Midbrain (tissue), 1 donor: Measurements from ENCODE around the gene NME4.
"Not testable (repeated sequence)": the region's sequence is repeated elsewhere in the genome, so short reads cannot be mapped to it uniquely, and the experiment has no call there.

Source experiments
- DNase-seq: peaks from one replicate; lab custom pipeline; 2025; lab: John Stamatoyannopoulos, UW

The NME4 gene

DNA sequence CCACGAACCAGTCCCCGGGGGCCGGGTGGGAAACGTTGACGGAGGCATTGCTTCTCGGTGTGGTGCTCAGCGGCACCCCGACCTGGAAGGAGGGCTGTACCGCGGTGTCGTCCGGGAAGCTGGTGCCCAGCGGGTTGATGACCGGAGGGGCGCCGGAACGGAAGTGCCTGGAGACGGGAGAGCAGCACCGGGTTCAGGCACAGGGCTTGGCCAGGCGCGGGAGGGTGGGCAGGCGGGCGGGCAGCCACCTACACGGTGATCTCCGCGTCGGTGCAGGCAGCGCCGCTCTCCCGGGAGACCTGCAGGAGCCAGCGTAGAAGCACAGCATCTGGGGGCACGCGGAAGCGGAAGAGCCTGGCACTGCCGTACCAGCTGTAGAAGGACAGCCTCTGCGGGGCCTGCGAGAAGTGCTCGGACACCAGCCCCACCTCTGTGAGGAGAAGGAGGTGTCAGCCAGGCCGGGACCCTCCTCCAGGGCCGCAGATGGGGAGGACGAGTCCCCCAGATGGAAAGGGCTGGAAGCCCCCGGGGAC lies 19.5 kb upstream of the NME4 start:
- DNase-seq: no peak

- DNase-seq: not testable (repeated sequence)
Measured at GRCh38 chr16:378113-378820, 18.7 kb upstream of the NME4 start.

DNA sequence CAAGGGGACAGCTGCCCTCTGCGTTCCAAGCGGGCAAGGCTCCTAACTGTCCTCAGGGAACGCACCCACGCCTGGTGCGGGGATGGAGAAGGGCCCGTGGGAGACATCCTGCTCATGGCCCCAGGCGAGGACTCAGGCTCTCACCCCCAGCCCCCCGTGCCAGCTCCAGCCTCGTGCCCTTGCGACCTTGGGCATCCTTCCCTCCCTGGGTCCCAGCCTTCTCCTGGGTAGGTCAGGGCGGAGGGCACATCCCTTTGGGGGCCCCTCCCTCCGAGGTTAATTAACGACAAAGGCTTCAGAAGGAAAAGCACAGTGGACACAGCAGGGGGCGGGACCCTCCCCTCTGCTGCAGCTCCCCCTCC lies 18.2 kb upstream of the NME4 start:
- DNase-seq: no peak

GRCh38 chr16:379183-379960 lies 17.6 kb upstream of the NME4 start:
- no peak for DNase-seq

DNA sequence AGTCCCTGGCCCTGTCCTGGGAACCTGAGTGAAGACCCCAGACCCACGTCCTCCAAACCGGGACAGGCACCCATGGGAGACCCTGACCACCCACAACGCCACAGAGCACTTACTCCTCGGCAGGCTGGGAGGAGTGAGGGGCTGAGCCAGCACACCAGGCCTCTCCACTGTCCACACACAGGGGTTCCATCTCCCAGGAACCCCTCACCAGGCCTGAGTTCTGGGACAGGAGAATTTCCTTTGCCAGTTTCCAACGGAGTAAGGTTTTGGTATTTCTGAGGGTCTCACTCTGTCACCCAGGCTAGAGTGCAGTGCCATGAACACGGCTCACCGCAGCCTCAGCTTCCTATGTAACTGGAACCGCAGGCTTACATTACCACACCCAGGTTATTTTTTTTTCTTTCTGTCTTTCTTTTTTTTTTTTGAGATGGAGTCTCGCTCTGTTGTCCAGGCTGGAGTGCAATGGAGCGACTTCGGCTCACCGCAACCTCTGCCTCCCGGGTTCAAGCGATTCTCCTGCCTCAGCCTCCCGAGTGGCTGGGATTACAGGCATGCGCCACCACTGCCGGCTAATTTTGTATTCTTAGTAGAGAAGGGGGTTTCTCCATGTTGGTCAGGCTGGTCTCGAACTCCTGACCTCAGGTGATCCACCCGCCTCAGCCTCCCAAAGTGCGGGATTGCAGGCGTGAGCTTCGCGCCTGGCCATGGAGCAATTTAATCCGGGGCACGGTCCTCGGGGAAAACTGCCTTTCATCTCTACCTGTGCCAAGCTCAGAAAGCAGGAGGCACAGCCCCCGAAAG lies 16.8 kb upstream of the NME4 start:
- DNase-seq: no peak

GRCh38 chr16:380762-381011 lies 16.3 kb upstream of the NME4 start:
- no peak for DNase-seq

DNA sequence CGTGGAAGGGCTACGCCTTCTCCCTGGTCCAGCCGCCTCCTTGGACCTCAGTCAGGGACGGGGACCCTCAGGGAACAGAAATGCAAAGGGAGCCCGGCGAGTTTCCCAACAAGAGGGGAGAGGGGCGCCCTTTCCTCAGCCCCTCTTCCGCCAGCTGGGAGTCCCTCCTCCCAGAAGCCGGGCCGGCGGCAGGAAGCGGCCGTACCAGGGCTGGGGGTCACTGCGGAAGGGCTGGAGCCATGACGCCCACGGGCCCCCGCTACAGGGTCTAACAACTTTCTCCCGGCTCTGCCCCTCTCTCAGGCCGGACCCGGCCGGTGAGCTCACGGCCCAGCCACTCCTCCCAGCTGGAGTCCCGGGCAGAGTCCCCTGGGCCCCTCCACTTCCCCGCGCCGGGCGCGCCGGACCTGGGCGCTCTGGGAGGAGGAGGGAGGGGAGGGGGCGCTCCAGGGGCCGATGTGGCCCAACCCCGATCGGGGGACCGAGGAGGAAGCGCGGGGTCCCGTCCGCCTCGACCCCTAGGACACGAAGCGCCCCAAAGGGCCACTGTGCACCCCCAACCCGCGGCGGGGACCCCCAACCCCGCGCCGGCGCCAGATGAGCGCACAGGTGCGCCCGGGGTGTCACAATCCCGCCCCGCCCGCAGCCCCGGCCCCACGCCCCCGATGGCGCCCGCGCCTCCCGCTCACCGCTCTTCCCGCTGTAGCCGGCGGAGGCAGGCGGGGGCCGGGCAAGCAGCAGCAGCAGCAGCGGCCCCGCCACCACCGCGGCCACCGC lies 15.8 kb upstream of the NME4 start:
- DNase-seq: no peak

GRCh38 chr16:381789-382717 lies 14.9 kb upstream of the NME4 start, which contains the start of gene PGAP6:
PGAP6 (minus strand) TSS chr16:381978; CDS start chr16:381821, 157 bp downstream.
- DNase-seq: peak; percentile 66

- no peak for DNase-seq
Measured at GRCh38 chr16:383326-384051, 13.5 kb upstream of the NME4 start.

DNA sequence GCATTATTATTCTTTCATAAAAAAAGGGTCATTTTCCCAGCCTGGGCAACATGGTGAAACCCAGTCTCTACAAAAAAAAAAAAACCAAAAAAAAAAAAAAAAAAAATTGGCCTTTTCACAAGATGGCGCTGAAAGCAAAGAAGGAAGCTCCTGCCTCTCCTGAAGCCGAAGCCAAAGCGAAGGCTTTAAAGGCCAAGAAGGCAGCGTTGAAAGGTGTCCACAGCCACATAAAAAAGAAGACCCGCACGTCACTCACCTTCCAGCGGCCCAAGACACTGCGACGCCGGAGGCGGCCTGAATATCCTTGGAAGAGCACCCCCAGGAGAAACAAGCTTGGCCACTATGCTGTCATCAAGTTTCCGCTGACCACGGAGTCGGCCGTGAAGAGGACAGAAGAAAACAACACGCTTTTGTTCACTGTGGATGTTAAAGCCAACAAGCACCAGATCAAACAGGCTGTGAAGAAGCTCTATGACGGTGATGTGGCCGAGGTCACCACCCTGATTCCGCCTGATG lies 10.3 kb upstream of the NME4 start:
- DNase-seq: peak; percentile 40

DNA sequence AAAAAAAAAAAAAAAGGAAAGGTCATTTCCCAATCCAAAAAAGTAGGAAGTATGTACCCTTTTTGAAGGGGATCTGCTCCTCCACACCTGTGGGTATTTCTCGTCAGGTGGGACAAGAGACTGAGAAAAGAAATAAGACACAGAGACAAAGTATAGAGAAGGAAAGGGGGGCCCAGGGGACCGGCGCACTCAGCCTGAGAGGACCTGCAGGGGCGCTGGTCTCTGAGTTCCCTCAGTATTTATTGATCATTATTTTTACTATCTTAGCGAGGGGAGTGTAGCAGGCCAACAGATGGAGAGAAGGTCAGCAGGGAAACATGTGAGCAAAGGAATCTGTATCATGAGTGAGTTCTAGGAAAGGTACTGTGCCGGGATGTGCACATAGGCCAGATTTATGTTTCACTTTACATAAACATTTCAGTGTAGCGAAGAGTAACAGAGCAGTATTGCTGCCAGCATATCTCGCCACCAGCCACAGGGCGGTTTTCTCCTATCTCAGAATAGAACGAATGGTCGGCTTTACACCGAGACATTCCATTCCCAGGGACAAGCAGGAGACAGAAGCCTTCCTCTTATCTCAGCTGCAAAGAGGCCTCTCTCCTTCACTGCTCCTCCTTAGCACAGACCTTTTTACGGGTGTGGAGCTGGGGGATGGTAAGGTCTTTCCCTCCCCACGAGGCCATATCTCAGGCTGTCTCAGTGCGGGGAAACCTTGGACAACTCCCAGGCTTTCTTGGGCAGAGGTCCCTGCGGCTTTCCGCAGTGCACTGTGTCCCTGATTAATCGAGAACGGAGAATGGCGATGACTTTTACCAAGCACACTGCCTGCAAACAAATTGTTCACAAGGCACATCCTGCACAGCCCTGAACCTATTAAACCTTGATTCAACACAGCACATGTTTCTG lies 9.0 kb upstream of the NME4 start:
- DNase-seq: not testable (repeated sequence)

- DNase-seq: no peak
Measured at GRCh38 chr16:389352-389751, 7.6 kb upstream of the NME4 start.

GRCh38 chr16:391885-392335 lies 5.1 kb upstream of the NME4 start:
- DNase-seq: peak; percentile 55

DNA sequence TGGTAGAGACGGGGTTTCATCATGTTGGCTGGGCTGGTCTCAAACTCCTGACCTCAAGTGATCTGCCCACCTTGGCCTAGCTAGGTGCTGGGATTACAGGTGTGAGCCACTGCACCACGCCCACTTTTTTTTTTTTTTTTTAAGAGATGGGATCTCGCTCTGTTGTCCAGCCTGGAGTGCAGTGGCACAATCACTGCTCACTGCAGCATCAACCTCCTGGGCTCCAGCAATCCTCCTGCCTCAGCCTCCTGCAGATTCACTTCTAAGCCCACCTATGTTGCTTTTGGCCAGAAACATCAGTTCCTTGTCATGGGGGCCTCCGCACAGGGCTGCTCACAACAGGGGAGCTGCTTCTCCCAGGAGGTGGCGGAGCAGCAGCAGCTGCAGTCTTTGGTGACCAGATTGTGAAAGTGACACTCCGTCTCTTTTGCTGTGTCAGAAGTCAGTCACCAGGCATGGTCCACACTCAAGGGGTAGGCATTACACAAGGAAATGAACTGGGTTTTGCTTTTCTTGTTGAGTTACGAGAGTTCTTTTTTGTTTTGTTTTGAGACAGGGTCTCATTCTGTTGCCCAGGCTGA lies 4.5 kb upstream of the NME4 start:
- DNase-seq: no peak

DNA sequence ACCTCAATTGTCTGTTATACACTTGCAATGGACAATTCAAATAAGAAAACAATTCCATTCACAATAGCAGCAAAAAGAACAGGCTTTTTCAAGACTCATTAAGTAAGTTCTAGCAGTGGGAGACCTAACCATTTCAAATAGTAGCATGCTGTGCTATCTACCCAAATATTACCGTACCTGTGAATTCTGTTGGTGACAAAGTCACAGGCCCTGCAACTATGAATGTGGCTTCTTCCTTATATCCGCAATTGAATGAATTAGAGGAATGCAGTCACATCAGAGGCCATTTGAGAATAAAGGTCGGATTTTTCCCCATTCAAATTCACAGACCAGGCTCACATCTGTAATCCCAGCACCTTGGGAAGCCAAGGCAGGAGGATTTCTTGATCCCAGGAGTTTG lies 800 bp upstream of the NME4 start:
- no peak for DNase-seq

GRCh38 chr16:396605-397004 lies 394 bp upstream of the NME4 start:
- peak; percentile 24 for DNase-seq

- DNase-seq: peak; percentile 43
Measured at GRCh38 chr16:397736-398332, 835 bp downstream of the NME4 start.
